Nephron progenitor cell (in vitro differentiated cells): ENCODE results near the gene KIF1A.

Source experiments
- DNase-seq: peaks from one replicate; pipeline ENCODE4 v3.0.0; 2021
- H3K27ac Mint-ChIP-seq: 2 replicates; pipeline ENCODE4 v1.8.0; 2021; ENCODE audit warnings: mild to moderate bottlenecking, moderate library complexity, mixed read lengths
- H3K27me3 Mint-ChIP-seq: 2 replicates; pipeline ENCODE4 v1.8.0; 2021; ENCODE audit warnings: mild to moderate bottlenecking, low read depth, mixed read lengths; ENCODE audit not compliant: poor library complexity
- H3K36me3 Mint-ChIP-seq: 2 replicates; pipeline ENCODE4 v1.8.0; 2021; ENCODE audit warnings: low read depth, mixed read lengths
- H3K4me1 Mint-ChIP-seq: 2 replicates; pipeline ENCODE4 v1.8.0; 2021; ENCODE audit warnings: mixed read lengths
- H3K4me3 Mint-ChIP-seq: 2 replicates; pipeline ENCODE4 v1.8.0; 2021; ENCODE audit warnings: mild to moderate bottlenecking, moderate library complexity, mixed read lengths
- H3K9me3 Mint-ChIP-seq: 2 replicates; pipeline ENCODE4 v1.8.0; 2021; ENCODE audit warnings: mild to moderate bottlenecking, moderate library complexity, mixed read lengths
- CTCF ChIP-seq: fragments of 200-600 bp; sonication (generic); IDR thresholded peaks from 2 replicates; pipeline ENCODE4 v1.5.0; 2021; ENCODE audit warnings: antibody characterized with exemption

The KIF1A gene, protein sequence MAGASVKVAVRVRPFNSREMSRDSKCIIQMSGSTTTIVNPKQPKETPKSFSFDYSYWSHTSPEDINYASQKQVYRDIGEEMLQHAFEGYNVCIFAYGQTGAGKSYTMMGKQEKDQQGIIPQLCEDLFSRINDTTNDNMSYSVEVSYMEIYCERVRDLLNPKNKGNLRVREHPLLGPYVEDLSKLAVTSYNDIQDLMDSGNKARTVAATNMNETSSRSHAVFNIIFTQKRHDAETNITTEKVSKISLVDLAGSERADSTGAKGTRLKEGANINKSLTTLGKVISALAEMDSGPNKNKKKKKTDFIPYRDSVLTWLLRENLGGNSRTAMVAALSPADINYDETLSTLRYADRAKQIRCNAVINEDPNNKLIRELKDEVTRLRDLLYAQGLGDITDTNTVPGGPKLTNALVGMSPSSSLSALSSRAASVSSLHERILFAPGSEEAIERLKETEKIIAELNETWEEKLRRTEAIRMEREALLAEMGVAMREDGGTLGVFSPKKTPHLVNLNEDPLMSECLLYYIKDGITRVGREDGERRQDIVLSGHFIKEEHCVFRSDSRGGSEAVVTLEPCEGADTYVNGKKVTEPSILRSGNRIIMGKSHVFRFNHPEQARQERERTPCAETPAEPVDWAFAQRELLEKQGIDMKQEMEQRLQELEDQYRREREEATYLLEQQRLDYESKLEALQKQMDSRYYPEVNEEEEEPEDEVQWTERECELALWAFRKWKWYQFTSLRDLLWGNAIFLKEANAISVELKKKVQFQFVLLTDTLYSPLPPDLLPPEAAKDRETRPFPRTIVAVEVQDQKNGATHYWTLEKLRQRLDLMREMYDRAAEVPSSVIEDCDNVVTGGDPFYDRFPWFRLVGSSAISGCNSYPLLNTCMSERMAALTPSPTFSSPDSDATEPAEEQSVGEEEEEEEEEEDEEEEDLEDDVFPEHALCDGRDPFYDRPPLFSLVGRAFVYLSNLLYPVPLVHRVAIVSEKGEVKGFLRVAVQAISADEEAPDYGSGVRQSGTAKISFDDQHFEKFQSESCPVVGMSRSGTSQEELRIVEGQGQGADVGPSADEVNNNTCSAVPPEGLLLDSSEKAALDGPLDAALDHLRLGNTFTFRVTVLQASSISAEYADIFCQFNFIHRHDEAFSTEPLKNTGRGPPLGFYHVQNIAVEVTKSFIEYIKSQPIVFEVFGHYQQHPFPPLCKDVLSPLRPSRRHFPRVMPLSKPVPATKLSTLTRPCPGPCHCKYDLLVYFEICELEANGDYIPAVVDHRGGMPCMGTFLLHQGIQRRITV (N-terminal part only)

DNA sequence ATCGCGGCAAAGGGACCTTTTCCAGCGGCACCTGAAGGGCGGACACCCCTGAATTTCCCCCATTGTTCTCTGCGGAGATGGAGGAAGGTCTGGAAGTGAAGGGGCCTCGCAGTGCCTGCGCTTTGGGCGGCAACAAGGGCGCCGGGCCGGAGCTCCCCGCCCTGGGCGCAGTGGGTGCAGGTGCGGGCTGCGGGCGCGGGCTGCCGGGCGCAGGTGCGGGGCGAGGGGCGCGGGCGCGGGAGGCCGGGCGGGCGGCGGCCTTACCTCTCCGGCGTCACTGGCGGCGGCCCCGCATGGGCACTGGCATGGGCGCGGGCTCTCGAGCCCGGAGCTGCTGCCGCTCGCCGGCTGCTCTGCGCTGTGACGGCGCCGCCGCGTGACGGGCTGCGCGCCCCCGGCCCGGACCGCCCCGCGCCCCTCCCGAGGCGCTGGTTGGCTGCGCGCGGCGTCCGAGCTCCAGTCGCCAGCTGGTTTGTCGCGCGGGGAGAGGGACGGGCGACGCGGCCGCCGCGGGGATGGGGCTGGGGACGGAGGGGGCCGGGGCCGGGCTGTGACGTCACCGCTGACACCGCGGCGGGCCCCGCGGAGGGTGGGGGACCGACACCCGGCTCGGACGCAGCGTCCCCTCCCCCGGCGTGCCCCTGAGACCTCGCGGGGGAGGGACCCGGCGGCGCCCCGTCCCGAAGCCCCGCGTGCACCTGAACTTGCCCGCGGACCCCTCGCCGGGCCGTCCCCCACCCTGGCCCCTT, at the start of gene KIF1A:
Gene KIF1A (minus strand): TSS at position 362 of the 749 bp plus-strand sequence. CDS start 22,467 bp downstream, outside the sequence.
- Mint-ChIP-seq H3K9me3 (peaks cover 19% of the 10 kb centered on the region), H3K36me3 (no peaks in the 10 kb centered on the region), H3K4me3 (peak within 1 kb of the TSS; percentile 72), H3K27ac (no peak within 1 kb of the TSS), H3K4me1 (peaks cover 5% of the 10 kb centered on the region), H3K27me3 (peaks cover 76% of the 10 kb centered on the region)
- peak; percentile 76 for DNase-seq
- no peak for TF ChIP-seq CTCF

GRCh38 chr2:240869109-240869955, 49.3 kb upstream of the KIF1A start:
- Mint-ChIP-seq H3K4me3 (no peak overlapping the region), H3K27ac (no peak overlapping the region), H3K27me3 (peaks cover 26% of the 10 kb centered on the region), H3K36me3 (no peaks in the 10 kb centered on the region), H3K4me1 (peaks cover 5% of the 10 kb centered on the region), H3K9me3 (no peaks in the 10 kb centered on the region)
- DNase-seq = no peak
- TF ChIP-seq CTCF = no peak

- Mint-ChIP-seq H3K4me1 (peaks cover 5% of the 10 kb centered on the region), H3K36me3 (no peaks in the 10 kb centered on the region), H3K4me3 (no peak within 1 kb of the TSS), H3K9me3 (no peaks in the 10 kb centered on the region), H3K27me3 (peaks cover 33% of the 10 kb centered on the region), H3K27ac (peak within 1 kb of the TSS; percentile 13)
- DNase-seq = no peak
- no peak for TF ChIP-seq CTCF
Measured at GRCh38 chr2:240868286-240869108, 48.5 kb upstream of the KIF1A start, which contains the start of gene AGXT. AGXT (plus strand) TSS chr2:240868824; CDS start chr2:240868866, 42 bp downstream.

- Mint-ChIP-seq H3K36me3 (no peaks in the 10 kb centered on the region), H3K4me1 (peaks cover 5% of the 10 kb centered on the region), H3K4me3 (no peak overlapping the region), H3K27ac (no peak overlapping the region), H3K9me3 (no peaks in the 10 kb centered on the region), H3K27me3 (peaks cover 56% of the 10 kb centered on the region)
- DNase-seq = no peak
- TF ChIP-seq CTCF = no peak
Measured at GRCh38 chr2:240865391-240865790, 45.4 kb upstream of the KIF1A start.
